Neuronal stem cell (in vitro differentiated cells): ENCODE results near the gene RTN4RL1.

Experiments
- DNase-seq: peaks from one replicate; pipeline ENCODE4 v3.0.0-alpha.2; 2013; ENCODE audit warnings: low spot score
- H2AFZ ChIP-seq: one replicate; pipeline ENCODE4 v1.6.1; 2013; ENCODE audit warnings: mild to moderate bottlenecking, low read length, inconsistent platforms
- H2AK5ac ChIP-seq: 2 replicates; pipeline ENCODE4 v1.6.1; 2013; ENCODE audit warnings: low read depth, mild to moderate bottlenecking, inconsistent platforms, low read length, moderate library complexity, mixed read lengths
- H2BK120ac ChIP-seq: 2 replicates; pipeline ENCODE4 v1.6.1; 2013; ENCODE audit warnings: low read depth, mild to moderate bottlenecking, inconsistent platforms, low read length, moderate library complexity, mixed read lengths
- H2BK12ac ChIP-seq: one replicate; pipeline ENCODE4 v1.6.1; 2013; ENCODE audit warnings: low read length, inconsistent platforms
- H2BK15ac ChIP-seq: 2 replicates; pipeline ENCODE4 v1.6.1; 2013; ENCODE audit warnings: mild to moderate bottlenecking, low read length, inconsistent platforms, mixed read lengths
- H2BK5ac ChIP-seq: one replicate; pipeline ENCODE4 v1.6.1; 2013; ENCODE audit warnings: inconsistent platforms, mild to moderate bottlenecking, low read length, moderate library complexity
- H3K14ac ChIP-seq: one replicate; pipeline ENCODE4 v1.6.1; 2013; ENCODE audit warnings: low read length, inconsistent platforms
- H3K18ac ChIP-seq: 2 replicates; pipeline ENCODE4 v1.6.1; 2013; ENCODE audit warnings: low read length, inconsistent platforms
- H3K23ac ChIP-seq: 2 replicates; pipeline ENCODE4 v1.6.1; 2013; ENCODE audit warnings: low read depth, mild to moderate bottlenecking, mixed read lengths, low read length, inconsistent platforms; ENCODE audit not compliant: poor library complexity
- H3K27ac ChIP-seq: replicated peaks from 3 replicates; pipeline ENCODE4 v1.5.1; 2013; ENCODE audit warnings: low read length, inconsistent platforms
- H3K27me3 ChIP-seq, 3 experiments: 2 replicates each; pipeline ENCODE4 v1.6.1; 2013; ENCODE audit warnings: low read length in 3 of 3, mild to moderate bottlenecking in 2 of 3, inconsistent platforms in 1 of 3, low read depth in 1 of 3, mixed read lengths in 1 of 3, moderate library complexity in 1 of 3; ENCODE audit not compliant: control insufficient read depth in 3 of 3, insufficient read depth in 3 of 3
- H3K36me3 ChIP-seq, 2 donors: replicated peaks in 1 of 2; 2 replicates each; pipeline ENCODE4 v1.6.1; 2013; ENCODE audit warnings: low read length in 2 of 2; ENCODE audit not compliant: control insufficient read depth in 2 of 2, insufficient read depth in 2 of 2
- H3K4ac ChIP-seq: 2 replicates; pipeline ENCODE4 v1.6.1; 2013; ENCODE audit warnings: inconsistent platforms, mild to moderate bottlenecking, low read length, moderate library complexity
- H3K4me1 ChIP-seq, 2 donors: 1 replicate in 1 of 2; 2 replicates in 1 of 2; pipeline ENCODE4 v1.6.1; 2013; ENCODE audit warnings: low read length in 2 of 2, low read depth in 1 of 2; ENCODE audit not compliant: control insufficient read depth in 2 of 2, insufficient read depth in 1 of 2
- H3K4me2 ChIP-seq: one replicate; pipeline ENCODE4 v1.6.1; 2013; ENCODE audit warnings: mild to moderate bottlenecking, low read length, inconsistent platforms; ENCODE audit not compliant: insufficient read depth, poor library complexity, severe bottlenecking
- H3K4me3 ChIP-seq, 2 donors: 2 replicates each; pipeline ENCODE4 v1.5.1; 2013; ENCODE audit warnings: low read length in 2 of 2, mild to moderate bottlenecking in 2 of 2, inconsistent platforms in 1 of 2, moderate library complexity in 1 of 2
- H3K79me1 ChIP-seq: one replicate; pipeline ENCODE4 v1.6.1; 2013; ENCODE audit warnings: low read depth, mild to moderate bottlenecking, inconsistent platforms, low read length, moderate library complexity
- H3K9ac ChIP-seq: one replicate; pipeline ENCODE4 v1.6.1; 2013; ENCODE audit warnings: mild to moderate bottlenecking, low read depth, low read length, inconsistent platforms; ENCODE audit not compliant: poor library complexity
- H3K9me3 ChIP-seq, 2 donors: replicated peaks in 1 of 2; 2 replicates each; pipeline versions ENCODE3 to v1.6.1; 2013; ENCODE audit warnings: low read length in 2 of 2, mild to moderate bottlenecking in 2 of 2, inconsistent platforms in 1 of 2, low read depth in 1 of 2, mixed read lengths in 1 of 2, moderate library complexity in 1 of 2; ENCODE audit not compliant: control insufficient read depth in 2 of 2, insufficient read depth in 1 of 2
- H4K8ac ChIP-seq: one replicate; pipeline ENCODE4 v1.6.1; 2013; ENCODE audit warnings: low read depth, mild to moderate bottlenecking, inconsistent platforms, low read length, moderate library complexity
- H4K91ac ChIP-seq: one replicate; pipeline ENCODE4 v1.6.1; 2013; ENCODE audit warnings: low read length, low read depth, mild to moderate bottlenecking, inconsistent platforms; ENCODE audit not compliant: poor library complexity
- WGBS, 2 donors: extraction: QIAGEN DNeasy Blood & Tissue Kit; methylation state at CpG; one replicate each; pipeline ENCODE4 v1.1.7; 2013; ENCODE audit warnings: missing lambda C conversion rate in 2 of 2, mixed read lengths in 1 of 2; ENCODE audit not compliant: insufficient read length in 2 of 2, insufficient replicate concordance in 1 of 2; ENCODE audit errors: extremely low coverage in 2 of 2; 5-methylcytosine and 5-hydroxymethylcytosine counted together

The RTN4RL1 gene

DNA sequence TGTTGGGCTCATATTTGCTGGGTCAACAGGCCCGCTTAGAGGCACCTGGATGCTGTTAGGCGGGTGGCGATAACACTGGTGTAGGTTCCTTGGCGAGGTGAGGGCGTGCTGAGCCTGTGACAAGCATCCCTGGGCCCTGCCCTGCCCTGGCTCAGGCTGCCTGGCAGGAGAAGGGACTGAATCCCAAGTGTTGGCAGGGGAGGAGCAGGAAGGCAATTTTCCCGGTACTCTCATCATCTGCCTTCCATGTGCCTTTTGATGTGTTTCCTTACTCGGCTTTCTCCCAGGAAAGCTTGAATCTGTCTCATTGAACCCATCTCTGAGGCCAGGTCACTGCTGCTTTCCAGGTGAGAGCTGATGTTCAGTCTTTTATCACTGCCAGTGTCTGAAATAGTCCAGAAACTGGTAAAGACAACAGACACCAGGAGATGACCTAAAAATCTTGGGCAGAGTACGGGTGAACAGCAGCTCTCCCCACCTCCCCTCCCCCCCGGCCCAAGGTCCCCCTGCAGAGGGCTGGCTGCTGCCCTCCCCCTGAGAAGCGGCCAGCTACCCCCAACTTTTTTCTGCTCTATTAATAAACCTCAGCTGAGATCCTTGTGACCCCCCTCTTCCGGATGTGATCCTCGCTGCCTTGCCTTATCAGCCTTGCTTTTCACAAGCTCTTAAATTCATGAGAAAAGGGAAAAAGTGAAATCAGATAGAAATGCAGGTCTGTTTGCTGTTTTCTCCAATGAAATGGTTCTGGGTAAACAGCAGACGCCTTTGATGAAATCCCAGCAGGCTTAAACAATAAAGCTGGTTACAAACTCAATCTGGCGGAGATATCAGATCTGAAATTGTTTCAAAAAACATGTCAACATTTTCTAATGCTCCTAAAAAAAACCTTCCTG lies 29.0 kb downstream of the RTN4RL1 start:
- H3K27me3 ChIP-seq, result no peaks in the 10 kb centered on the region
- H3K14ac ChIP-seq, result peak overlapping the region; percentile 10
- H3K27ac ChIP-seq, result no peak overlapping the region
- H3K36me3 ChIP-seq, result no peaks in the 10 kb centered on the region
- WGBS, 2 donors, result no CpG with 5 or more reads among the region's 14 CpGs
- DNase-seq, result no peak
- H3K18ac ChIP-seq, result peak overlapping the region; percentile 68
- H3K4me3 ChIP-seq, result no peak overlapping the region
- H2BK12ac ChIP-seq, result no peak overlapping the region
- no peak overlapping the region for H4K91ac ChIP-seq
- no peak overlapping the region for H3K23ac ChIP-seq
- H4K8ac ChIP-seq, result no peak overlapping the region
- no peak overlapping the region for H3K4me2 ChIP-seq
- no peak overlapping the region for H2BK120ac ChIP-seq
- peak overlapping the region; percentile 76 for H2BK15ac ChIP-seq
- H3K4me1 ChIP-seq, result peaks cover 19 to 38% of the 10 kb centered on the region in 2 donors
- H2AK5ac ChIP-seq, result peak overlapping the region; percentile 50
- H2BK5ac ChIP-seq, result no peak overlapping the region
- H3K9me3 ChIP-seq, result peaks cover 0 to 2% of the 10 kb centered on the region in 2 donors
- no peak overlapping the region for H3K9ac ChIP-seq
- H3K79me1 ChIP-seq, result no peaks in the 10 kb centered on the region
- no peak overlapping the region for H3K4ac ChIP-seq
- peak overlapping the region; percentile 2 for H2AFZ ChIP-seq

DNA sequence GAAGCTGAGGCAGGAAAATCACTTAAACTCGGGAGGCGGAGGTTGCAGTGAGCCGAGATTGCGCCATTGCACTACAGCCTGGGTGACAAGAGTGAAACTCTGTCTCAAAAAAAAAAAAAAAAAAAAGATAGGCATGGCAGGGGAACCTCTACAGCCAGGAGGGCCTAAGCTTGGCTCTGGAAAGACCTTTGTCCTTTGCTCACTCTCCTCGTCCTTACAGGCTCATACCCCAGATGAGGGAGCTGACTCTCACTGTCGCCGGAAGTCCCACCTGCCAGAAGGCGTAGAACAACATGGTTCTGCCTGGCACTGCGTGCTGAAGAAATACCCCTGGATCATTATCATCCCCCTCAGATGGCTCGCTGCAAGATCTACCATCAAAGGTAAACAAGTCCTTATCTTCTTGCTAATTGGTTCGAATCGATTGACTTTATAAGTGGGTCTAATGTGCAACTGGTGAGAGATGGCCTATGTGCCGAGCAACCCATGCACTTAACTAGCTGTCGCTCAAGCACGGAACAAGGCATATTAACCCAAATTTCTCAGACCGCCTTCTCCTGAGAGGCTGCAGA lies 29.7 kb downstream of the RTN4RL1 start:
- Histone ChIP-seq H3K9ac (no peak overlapping the region), H2AFZ (no peak overlapping the region), H3K79me1 (no peaks in the 10 kb centered on the region), H3K18ac (peak overlapping the region; percentile 68), H2BK12ac (no peak overlapping the region), H3K4ac (no peak overlapping the region), H3K9me3 (peaks cover 0 to 2% of the 10 kb centered on the region in 2 donors), H3K23ac (no peak overlapping the region), H4K91ac (no peak overlapping the region), H3K27me3 (no peaks in the 10 kb centered on the region), H3K36me3 (no peaks in the 10 kb centered on the region), H2BK15ac (peak overlapping the region; percentile 76), H3K4me2 (no peak overlapping the region), H3K4me1 (peaks cover 19 to 38% of the 10 kb centered on the region in 2 donors), H2BK120ac (no peak overlapping the region), H3K4me3 (no peak overlapping the region), H3K27ac (no peak overlapping the region), H3K14ac (peak overlapping the region; percentile 10), H2AK5ac (peak overlapping the region; percentile 50), H2BK5ac (no peak overlapping the region), H4K8ac (no peak overlapping the region)
- WGBS, 2 donors, result no CpG with 5 or more reads among the region's 16 CpGs
- no peak for DNase-seq

GRCh38 chr17:1994707-1995106 lies 30.4 kb downstream of the RTN4RL1 start:
- Histone ChIP-seq H3K23ac (no peak overlapping the region), H3K27ac (no peak overlapping the region), H2BK5ac (no peak overlapping the region), H2BK15ac (no peak overlapping the region), H3K27me3 (no peaks in the 10 kb centered on the region), H3K9me3 (peaks cover 0 to 2% of the 10 kb centered on the region in 2 donors), H2BK120ac (no peak overlapping the region), H2AK5ac (peak overlapping the region; percentile 76), H3K4me1 (peaks cover 13 to 32% of the 10 kb centered on the region in 2 donors), H3K4ac (no peak overlapping the region), H2BK12ac (no peak overlapping the region), H3K14ac (no peak overlapping the region), H3K9ac (no peak overlapping the region), H3K4me2 (no peak overlapping the region), H3K18ac (peak overlapping the region; percentile 35), H3K36me3 (no peaks in the 10 kb centered on the region), H3K79me1 (no peaks in the 10 kb centered on the region), H2AFZ (no peak overlapping the region), H4K91ac (no peak overlapping the region), H3K4me3 (no peak overlapping the region), H4K8ac (no peak overlapping the region)
- no CpG with 5 or more reads among the region's 4 CpGs for WGBS, 2 donors
- no peak for DNase-seq

DNA sequence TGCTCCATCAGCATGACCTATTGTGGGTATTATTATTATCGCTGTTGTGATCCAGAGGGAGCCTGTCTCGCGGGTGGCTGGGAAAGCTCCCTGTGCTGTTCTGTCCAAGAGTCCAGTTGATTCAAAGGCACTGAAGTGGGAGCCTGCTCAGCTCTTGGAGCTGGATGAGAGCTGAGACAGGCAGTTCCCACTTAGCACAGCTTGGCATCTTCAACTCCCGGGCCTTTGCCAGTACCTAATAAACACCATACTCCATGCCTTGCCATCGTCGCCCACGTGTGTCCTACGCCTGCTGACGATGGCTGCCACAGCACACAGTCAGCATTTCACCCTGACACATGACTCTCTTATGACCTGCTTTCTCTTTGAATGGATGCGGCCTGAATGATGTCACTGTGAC lies 32.6 kb downstream of the RTN4RL1 start:
- no peak overlapping the region for H2BK12ac ChIP-seq
- peaks cover 0 to 4% (median 0%) of the 10 kb centered on the region in 3 experiments for H3K27me3 ChIP-seq
- no peak overlapping the region for H4K91ac ChIP-seq
- H2AK5ac ChIP-seq, result no peak overlapping the region
- no peak for DNase-seq
- H3K18ac ChIP-seq, result peak overlapping the region; percentile 65
- no peak overlapping the region for H3K23ac ChIP-seq
- H3K9ac ChIP-seq, result no peak overlapping the region
- H2BK120ac ChIP-seq, result no peak overlapping the region
- H3K9me3 ChIP-seq, result no peaks in the 10 kb centered on the region
- no peak overlapping the region for H3K27ac ChIP-seq
- H2BK5ac ChIP-seq, result no peak overlapping the region
- no peak overlapping the region for H3K4ac ChIP-seq
- WGBS, 2 donors, result no CpG with 5 or more reads among the region's 10 CpGs
- H3K4me3 ChIP-seq, result no peak overlapping the region
- H2BK15ac ChIP-seq, result no peak overlapping the region
- peak overlapping the region; percentile 8 for H2AFZ ChIP-seq
- H3K4me2 ChIP-seq, result no peak overlapping the region
- no peaks in the 10 kb centered on the region for H3K36me3 ChIP-seq
- H3K14ac ChIP-seq, result no peak overlapping the region
- no peaks in the 10 kb centered on the region for H3K79me1 ChIP-seq
- H4K8ac ChIP-seq, result no peak overlapping the region
- H3K4me1 ChIP-seq, result peaks cover 7 to 23% of the 10 kb centered on the region in 2 donors
